Measurements from ENCODE around the gene ADIPOR2. TPM values are rescaled to one million over a fixed set of nuclear protein-coding genes. Genes with fewer than 3 reads are reported as not detected.

Gene ADIPOR2
- total RNA-seq, 1 donor from 2014 or later, result 29.6 TPM

DNA sequence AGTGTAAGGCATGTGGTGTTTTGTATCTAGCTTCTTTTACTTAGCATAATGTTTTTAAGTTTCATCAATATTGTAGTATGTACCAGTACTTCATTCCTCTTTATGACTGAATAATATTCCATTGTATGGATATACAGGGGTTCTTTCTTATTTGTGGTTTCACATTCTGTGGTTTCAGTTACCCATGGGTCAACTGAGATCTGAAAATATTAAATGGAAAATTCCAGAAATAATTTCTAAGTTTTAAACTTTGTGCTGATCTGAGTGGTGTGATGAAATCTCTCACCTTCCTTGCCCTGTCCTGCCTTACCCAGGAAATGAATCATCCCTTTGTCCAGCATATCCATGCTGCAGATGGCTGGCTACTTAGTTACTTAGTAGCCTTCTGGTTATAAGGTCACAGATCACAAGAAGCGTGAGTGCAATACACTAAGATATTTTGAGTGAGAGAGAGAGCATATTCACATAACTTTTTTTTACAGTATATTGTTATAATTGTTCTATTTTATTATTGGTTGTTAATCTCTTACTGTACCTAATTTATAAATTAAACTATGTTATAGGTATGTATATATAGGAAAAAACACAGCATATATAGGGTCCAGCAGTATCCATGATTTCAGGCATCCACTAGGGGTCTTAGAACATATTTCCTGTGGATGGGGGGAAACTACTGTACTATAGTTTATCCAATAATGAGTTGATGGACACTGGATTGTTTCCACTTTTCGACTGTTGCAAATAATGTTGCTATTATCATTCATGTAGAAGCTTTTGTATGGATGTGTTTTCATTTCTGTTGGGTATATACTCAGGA is 69.9 kb downstream of the ADIPOR2 start:
- Mint-ChIP-seq H3K36me3 (peaks cover 30% of the 10 kb centered on the region), H3K4me1 (no peaks in the 10 kb centered on the region), H3K27me3 (ENCODE audit: insufficient read depth, low read depth) (no peaks in the 10 kb centered on the region), H3K27ac (no peak overlapping the region), H3K9me3 (no peaks in the 10 kb centered on the region), H3K4me3 (no peak overlapping the region)
- Histone ChIP-seq H2AFZ (replicated peaks) (no peak overlapping the region), H3K9ac (no peak overlapping the region), H3K9me3 (ENCODE audit: low read depth) (no peaks in the 10 kb centered on the region), H3K36me3 (no peaks in the 10 kb centered on the region), H3K4me1 (no peaks in the 10 kb centered on the region), H3K79me2 (ENCODE audit: low read depth) (peaks cover 57% of the 10 kb centered on the region), H3F3A (ENCODE audit: low read depth) (peaks cover 5% of the 10 kb centered on the region), H3K27me3 (no peaks in the 10 kb centered on the region), H3K27ac (no peak overlapping the region), H3K4me2 (no peak overlapping the region), H4K20me1 (ENCODE audit: low read depth) (peaks cover 11% of the 10 kb centered on the region), H3K4me3 (no peak overlapping the region)
- DNase-seq (ENCODE audit: low spot score), result no peak
- no peak for TF ChIP-seq EZH2 (IDR thresholded peaks at IDR 0.05)
- no peak for TF ChIP-seq EZH2phosphoT487 (IDR thresholded peaks at IDR 0.05)
- TF ChIP-seq, protein P1, sequence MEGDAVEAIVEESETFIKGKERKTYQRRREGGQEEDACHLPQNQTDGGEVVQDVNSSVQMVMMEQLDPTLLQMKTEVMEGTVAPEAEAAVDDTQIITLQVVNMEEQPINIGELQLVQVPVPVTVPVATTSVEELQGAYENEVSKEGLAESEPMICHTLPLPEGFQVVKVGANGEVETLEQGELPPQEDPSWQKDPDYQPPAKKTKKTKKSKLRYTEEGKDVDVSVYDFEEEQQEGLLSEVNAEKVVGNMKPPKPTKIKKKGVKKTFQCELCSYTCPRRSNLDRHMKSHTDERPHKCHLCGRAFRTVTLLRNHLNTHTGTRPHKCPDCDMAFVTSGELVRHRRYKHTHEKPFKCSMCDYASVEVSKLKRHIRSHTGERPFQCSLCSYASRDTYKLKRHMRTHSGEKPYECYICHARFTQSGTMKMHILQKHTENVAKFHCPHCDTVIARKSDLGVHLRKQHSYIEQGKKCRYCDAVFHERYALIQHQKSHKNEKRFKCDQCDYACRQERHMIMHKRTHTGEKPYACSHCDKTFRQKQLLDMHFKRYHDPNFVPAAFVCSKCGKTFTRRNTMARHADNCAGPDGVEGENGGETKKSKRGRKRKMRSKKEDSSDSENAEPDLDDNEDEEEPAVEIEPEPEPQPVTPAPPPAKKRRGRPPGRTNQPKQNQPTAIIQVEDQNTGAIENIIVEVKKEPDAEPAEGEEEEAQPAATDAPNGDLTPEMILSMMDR (IDR thresholded peaks at IDR 0.05), result no peak

DNA sequence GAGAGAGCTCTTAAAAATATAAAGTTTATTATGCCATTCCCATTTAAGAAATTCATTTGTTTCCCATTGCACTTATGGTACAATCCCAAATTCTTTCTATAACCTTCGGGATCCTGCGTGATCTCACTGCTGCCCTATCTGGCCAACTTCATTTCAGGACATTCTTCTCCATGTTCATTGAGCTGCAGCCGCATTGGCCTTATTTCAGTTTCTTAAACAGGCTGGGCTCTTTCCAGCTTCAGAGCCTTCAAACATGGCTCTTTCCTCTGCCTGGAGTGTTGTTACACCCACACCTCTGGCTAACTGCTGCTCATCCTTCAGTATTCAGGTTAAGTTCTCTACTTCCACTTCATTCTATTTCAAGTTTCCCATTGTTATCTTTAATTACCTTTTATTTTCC is 71.0 kb downstream of the ADIPOR2 start:
- peaks cover 6% of the 10 kb centered on the region for H3F3A ChIP-seq (ENCODE audit: low read depth)
- H3K4me3 ChIP-seq, result no peak overlapping the region
- no peaks in the 10 kb centered on the region for H3K9me3 Mint-ChIP-seq
- no peaks in the 10 kb centered on the region for H3K36me3 ChIP-seq
- H3K27me3 Mint-ChIP-seq (ENCODE audit: insufficient read depth, low read depth), result no peaks in the 10 kb centered on the region
- H3K79me2 ChIP-seq (ENCODE audit: low read depth), result peaks cover 61% of the 10 kb centered on the region
- no peaks in the 10 kb centered on the region for H3K9me3 ChIP-seq (ENCODE audit: low read depth)
- H3K4me2 ChIP-seq, result no peak overlapping the region
- H3K4me1 ChIP-seq, result no peaks in the 10 kb centered on the region
- H3K27ac Mint-ChIP-seq, result no peak overlapping the region
- no peak for TF ChIP-seq EZH2 (IDR thresholded peaks at IDR 0.05)
- TF ChIP-seq, protein P1 (IDR thresholded peaks at IDR 0.05), result no peak
- no peak for DNase-seq (ENCODE audit: low spot score)
- H3K9ac ChIP-seq, result no peak overlapping the region
- H3K27ac ChIP-seq, result no peak overlapping the region
- no peak overlapping the region for H3K4me3 Mint-ChIP-seq
- H2AFZ ChIP-seq (replicated peaks), result no peak overlapping the region
- H4K20me1 ChIP-seq (ENCODE audit: low read depth), result peaks cover 20% of the 10 kb centered on the region
- H3K4me1 Mint-ChIP-seq, result no peaks in the 10 kb centered on the region
- H3K27me3 ChIP-seq, result no peaks in the 10 kb centered on the region
- peaks cover 25% of the 10 kb centered on the region for H3K36me3 Mint-ChIP-seq

DNA sequence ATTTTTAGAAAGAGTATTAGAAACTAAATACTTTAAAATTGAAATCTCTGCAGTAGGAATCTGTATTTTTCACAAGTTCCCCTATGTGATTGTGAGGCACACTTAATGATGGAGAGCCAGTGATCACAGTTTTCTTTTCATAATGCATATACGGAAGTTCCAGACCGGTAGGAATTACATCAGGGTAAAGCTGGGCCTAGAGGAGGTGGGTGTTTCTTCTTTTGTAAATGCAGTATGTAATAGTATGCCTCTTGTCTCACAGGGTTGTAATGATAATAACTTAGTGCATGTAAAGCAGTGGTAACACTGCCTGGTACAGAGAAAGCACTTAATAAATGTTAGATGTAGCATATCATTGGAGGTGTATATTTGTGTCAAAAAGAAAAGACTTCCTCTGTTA is 72.3 kb downstream of the ADIPOR2 start:
- Histone ChIP-seq H3K4me1 (no peaks in the 10 kb centered on the region), H3K9me3 (ENCODE audit: low read depth) (no peaks in the 10 kb centered on the region), H3K9ac (no peak overlapping the region), H3K79me2 (ENCODE audit: low read depth) (peaks cover 64% of the 10 kb centered on the region), H4K20me1 (ENCODE audit: low read depth) (peaks cover 24% of the 10 kb centered on the region), H2AFZ (replicated peaks) (no peak overlapping the region), H3K27ac (no peak overlapping the region), H3K4me2 (no peak overlapping the region), H3K4me3 (no peak overlapping the region), H3F3A (ENCODE audit: low read depth) (peaks cover 6% of the 10 kb centered on the region), H3K36me3 (no peaks in the 10 kb centered on the region), H3K27me3 (no peaks in the 10 kb centered on the region)
- H3K36me3 Mint-ChIP-seq, result peaks cover 18% of the 10 kb centered on the region
- H3K27me3 Mint-ChIP-seq (ENCODE audit: insufficient read depth, low read depth), result no peaks in the 10 kb centered on the region
- TF ChIP-seq, protein P1 (IDR thresholded peaks at IDR 0.05), result no peak
- no peak for TF ChIP-seq EZH2 (IDR thresholded peaks at IDR 0.05)
- no peak for TF ChIP-seq EZH2phosphoT487 (IDR thresholded peaks at IDR 0.05)
- H3K4me3 Mint-ChIP-seq, result no peak overlapping the region
- no peak for DNase-seq (ENCODE audit: low spot score)
- no peaks in the 10 kb centered on the region for H3K4me1 Mint-ChIP-seq
- H3K27ac Mint-ChIP-seq, result no peak overlapping the region
- H3K9me3 Mint-ChIP-seq, result no peaks in the 10 kb centered on the region

Data from neural progenitor cell (in vitro differentiated cells).